Measurements from ENCODE around the gene LECT2.

LECT2 gene

GRCh38 chr5:135942202-135942771, 12.5 kb downstream of the LECT2 start:
- DNase-seq (ENCODE audit: low spot score in 2 of 2) (no peak), ATAC-seq (ENCODE audit: low read depth) (no peak)
- Mint-ChIP-seq H3K27me3 (peaks cover 5% of the 10 kb centered on the region), H3K4me1 (no peaks in the 10 kb centered on the region), H3K36me3 (no peaks in the 10 kb centered on the region), H3K27ac (no peak overlapping the region), H3K9me3 (no peaks in the 10 kb centered on the region), H3K4me3 (no peak overlapping the region)

DNA sequence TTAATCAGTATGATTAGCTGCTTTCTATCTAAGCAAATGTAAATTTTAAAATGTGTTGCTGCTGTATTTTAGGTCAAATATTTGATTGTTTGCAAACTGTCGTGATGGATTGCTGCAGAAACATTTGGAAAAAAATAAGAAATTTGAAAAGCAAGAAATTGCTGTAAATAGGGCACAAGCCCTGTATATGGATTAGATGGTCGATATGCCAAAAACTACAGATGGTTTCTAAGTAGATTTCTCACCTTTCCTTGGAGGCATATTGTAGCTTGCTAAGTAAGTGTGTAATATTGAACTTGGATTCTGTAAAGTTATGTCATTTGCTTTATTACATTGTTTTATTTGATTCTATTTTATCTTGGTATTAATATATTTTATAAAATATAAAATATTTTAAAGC, 13.1 kb downstream of the LECT2 start:
- ATAC-seq (ENCODE audit: low read depth) (no peak), DNase-seq (ENCODE audit: low spot score in 2 of 2) (no peak)
- no peak overlapping the region for H3K4me3 Mint-ChIP-seq
- no peak overlapping the region for H3K27ac Mint-ChIP-seq
- peaks cover 5% of the 10 kb centered on the region for H3K27me3 Mint-ChIP-seq
- H3K36me3 Mint-ChIP-seq: no peaks in the 10 kb centered on the region
- no peaks in the 10 kb centered on the region for H3K9me3 Mint-ChIP-seq
- H3K4me1 Mint-ChIP-seq: no peaks in the 10 kb centered on the region

- Mint-ChIP-seq H3K4me3 (no peak overlapping the region), H3K4me1 (no peaks in the 10 kb centered on the region), H3K36me3 (no peaks in the 10 kb centered on the region), H3K27ac (no peak overlapping the region), H3K27me3 (peaks cover 4% of the 10 kb centered on the region), H3K9me3 (no peaks in the 10 kb centered on the region)
- no peak for DNase-seq (ENCODE audit: low spot score in 2 of 2)
- no peak for ATAC-seq (ENCODE audit: low read depth)
These were observed 17.4 kb downstream of the LECT2 start for GRCh38 chr5:135937245-135937911.

DNA sequence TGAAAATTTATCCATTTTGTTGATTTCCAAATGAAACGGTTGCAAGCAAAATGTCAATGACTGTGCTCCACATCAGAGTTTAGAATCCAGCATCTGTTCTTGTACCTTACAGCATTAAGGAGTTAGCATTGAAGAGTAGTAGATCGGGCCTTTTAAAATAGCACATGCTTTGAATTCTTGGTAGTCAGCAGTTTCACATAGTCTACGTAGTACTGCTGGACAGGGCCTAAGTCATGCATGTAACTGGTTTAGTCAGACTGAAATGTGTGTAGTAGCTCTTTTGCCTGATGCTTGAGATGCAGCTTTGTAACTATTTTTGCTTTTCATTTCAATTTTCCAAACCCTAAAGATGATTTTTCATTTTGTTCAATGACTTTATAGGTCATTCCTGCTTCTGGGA, 19.8 kb downstream of the LECT2 start:
- Mint-ChIP-seq H3K36me3 (no peaks in the 10 kb centered on the region), H3K4me1 (no peaks in the 10 kb centered on the region), H3K9me3 (no peaks in the 10 kb centered on the region), H3K27me3 (peaks cover 9% of the 10 kb centered on the region), H3K27ac (no peak overlapping the region), H3K4me3 (no peak overlapping the region)
- DNase-seq (ENCODE audit: low spot score in 2 of 2) (no peak), ATAC-seq (ENCODE audit: low read depth) (no peak)

DNA sequence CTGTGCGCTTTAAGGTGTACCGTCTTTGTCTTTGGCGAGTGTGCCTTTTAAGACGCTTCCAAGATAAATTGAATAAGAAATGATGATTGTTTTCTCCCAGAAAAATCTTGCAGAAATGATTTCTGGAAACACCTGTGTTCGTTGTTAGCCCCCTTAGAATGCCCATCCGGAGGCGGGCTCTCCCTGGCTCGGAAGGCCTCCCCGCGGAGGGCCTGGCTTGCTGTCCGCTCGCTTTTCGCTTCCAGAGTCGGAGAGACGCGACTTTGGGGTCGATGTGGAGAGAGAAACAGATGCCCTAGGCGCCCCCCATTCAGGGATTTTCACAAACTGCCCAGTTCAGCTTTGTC, 23.9 kb downstream of the LECT2 start:
- ATAC-seq (ENCODE audit: low read depth) (no peak), DNase-seq (ENCODE audit: low spot score in 2 of 2) (no peak)
- Mint-ChIP-seq H3K27me3 (peaks cover 19% of the 10 kb centered on the region), H3K4me3 (no peak overlapping the region), H3K36me3 (no peaks in the 10 kb centered on the region), H3K9me3 (no peaks in the 10 kb centered on the region), H3K27ac (no peak overlapping the region), H3K4me1 (no peaks in the 10 kb centered on the region)

DNA sequence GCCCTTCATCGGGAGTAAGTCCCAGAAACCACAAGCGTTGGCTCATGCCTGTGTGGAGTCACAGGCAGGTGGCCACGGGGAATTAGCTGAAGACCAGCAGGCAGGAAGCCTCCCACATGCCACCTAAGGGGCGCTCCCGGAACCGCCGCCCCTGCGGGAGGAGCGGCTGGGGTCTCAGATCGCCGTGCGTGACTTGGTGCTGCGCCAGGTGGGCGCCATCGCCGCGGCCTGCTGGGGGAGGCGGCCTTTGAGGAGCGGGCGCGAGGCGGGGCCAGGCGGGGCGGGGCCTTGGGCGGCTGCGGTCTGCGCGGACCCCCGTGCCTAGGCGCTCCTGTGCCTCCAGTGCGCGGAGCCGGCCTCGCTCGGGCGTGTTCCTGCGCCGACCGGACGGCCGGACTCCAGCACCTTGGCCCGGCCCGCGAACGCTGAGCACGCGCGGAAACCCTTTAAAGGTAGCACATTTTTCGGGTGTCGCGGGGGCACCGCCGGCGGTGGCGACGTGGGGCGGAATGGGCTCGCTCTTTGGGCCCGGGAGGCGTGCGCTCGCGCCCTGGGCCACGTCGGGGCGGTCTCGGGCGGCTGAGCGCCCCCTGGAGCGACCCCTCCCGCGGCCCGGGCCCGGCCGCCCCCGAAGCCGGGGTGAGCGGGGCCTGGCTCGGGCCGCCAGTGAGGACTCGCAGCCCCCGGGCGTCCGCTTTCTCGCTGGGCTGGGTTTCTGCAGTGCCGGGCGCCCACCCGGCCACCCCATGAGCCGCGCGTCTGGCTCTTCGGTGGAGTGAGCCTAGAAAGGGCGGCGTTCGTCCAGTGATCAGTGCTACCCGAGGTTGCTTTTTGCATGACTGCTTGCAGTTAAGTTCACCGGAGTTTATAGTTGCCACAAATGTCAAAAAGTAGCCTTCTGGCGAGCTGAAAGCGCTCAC, 24.5 kb downstream of the LECT2 start:
- Mint-ChIP-seq H3K4me1 (no peaks in the 10 kb centered on the region), H3K36me3 (no peaks in the 10 kb centered on the region), H3K27me3 (peaks cover 20% of the 10 kb centered on the region), H3K4me3 (peak overlapping the region; percentile 17), H3K27ac (no peak overlapping the region), H3K9me3 (no peaks in the 10 kb centered on the region)
- DNase-seq (ENCODE audit: low spot score in 2 of 2) (no peak), ATAC-seq (ENCODE audit: low read depth) (no peak)

- H3K4me3 Mint-ChIP-seq: no peak overlapping the region
- no peak overlapping the region for H3K27ac Mint-ChIP-seq
- ATAC-seq (ENCODE audit: low read depth) (no peak), DNase-seq (ENCODE audit: low spot score in 2 of 2) (no peak)
- no peaks in the 10 kb centered on the region for H3K9me3 Mint-ChIP-seq
- H3K36me3 Mint-ChIP-seq: no peaks in the 10 kb centered on the region
- no peaks in the 10 kb centered on the region for H3K4me1 Mint-ChIP-seq
- H3K27me3 Mint-ChIP-seq: peaks cover 23% of the 10 kb centered on the region
These were observed 33.4 kb downstream of the LECT2 start for GRCh38 chr5:135921388-135921787.

DNA sequence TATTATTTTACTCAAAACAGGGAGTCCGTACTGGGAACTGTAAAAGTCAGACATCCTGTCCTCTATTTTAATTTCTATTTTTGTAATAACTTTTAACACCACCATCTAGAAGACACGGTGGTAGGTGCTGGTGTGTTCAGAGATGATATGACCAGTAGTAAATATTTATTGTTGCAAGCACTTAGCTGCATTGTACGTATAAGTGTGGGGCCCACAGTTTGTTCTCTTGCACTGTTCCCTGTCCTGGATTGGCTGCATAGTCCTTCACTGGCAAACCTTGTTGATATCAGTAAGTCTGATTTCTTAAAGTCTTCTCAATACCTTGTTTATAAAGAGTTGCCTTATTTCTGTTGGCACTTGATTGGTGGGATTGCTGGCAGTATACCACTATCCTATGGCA, 34.6 kb downstream of the LECT2 start:
- H3K4me1 Mint-ChIP-seq: no peaks in the 10 kb centered on the region
- H3K27me3 Mint-ChIP-seq: peaks cover 17% of the 10 kb centered on the region
- H3K4me3 Mint-ChIP-seq: no peak overlapping the region
- no peak overlapping the region for H3K27ac Mint-ChIP-seq
- H3K36me3 Mint-ChIP-seq: no peaks in the 10 kb centered on the region
- ATAC-seq (ENCODE audit: low read depth): no peak
- H3K9me3 Mint-ChIP-seq: no peaks in the 10 kb centered on the region
- no peak for DNase-seq (ENCODE audit: low spot score in 2 of 2)

GRCh38 chr5:135916638-135917263, 38.0 kb downstream of the LECT2 start:
- no peaks in the 10 kb centered on the region for H3K4me1 Mint-ChIP-seq
- H3K9me3 Mint-ChIP-seq: no peaks in the 10 kb centered on the region
- DNase-seq (ENCODE audit: low spot score in 2 of 2): no peak
- H3K36me3 Mint-ChIP-seq: no peaks in the 10 kb centered on the region
- no peak for ATAC-seq (ENCODE audit: low read depth)
- H3K4me3 Mint-ChIP-seq: no peak overlapping the region
- peaks cover 25% of the 10 kb centered on the region for H3K27me3 Mint-ChIP-seq
- H3K27ac Mint-ChIP-seq: no peak overlapping the region

DNA sequence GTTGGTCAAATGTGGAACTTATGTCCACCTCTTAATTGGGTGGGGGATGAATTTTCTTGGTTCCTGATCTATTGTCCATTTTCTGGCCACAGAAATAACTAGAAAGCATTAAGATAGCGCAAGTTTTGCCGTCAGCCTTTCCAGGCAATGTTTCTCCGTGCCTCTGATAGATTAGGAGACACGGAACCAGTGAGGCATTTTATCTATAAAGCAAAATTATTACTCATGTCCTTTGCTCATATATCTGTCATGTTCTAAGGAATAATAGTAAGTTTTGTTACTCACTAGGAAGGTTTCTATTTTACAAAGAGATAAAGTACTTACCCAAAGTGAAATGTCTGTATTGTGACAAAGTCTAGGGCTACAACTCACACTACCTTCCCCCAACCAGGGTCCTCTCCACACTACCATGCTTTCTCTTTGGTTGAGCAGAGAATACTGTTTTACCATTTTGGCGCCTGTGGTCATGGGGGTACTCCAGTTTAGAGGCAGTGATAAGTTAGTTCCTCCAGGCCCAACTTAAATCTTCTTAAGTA, 39.2 kb downstream of the LECT2 start:
- H3K27ac Mint-ChIP-seq: no peak overlapping the region
- no peak for DNase-seq (ENCODE audit: low spot score in 2 of 2)
- H3K4me3 Mint-ChIP-seq: no peak overlapping the region
- no peaks in the 10 kb centered on the region for H3K36me3 Mint-ChIP-seq
- H3K4me1 Mint-ChIP-seq: no peaks in the 10 kb centered on the region
- H3K27me3 Mint-ChIP-seq: peaks cover 25% of the 10 kb centered on the region
- ATAC-seq (ENCODE audit: low read depth): no peak
- H3K9me3 Mint-ChIP-seq: no peaks in the 10 kb centered on the region

DNA sequence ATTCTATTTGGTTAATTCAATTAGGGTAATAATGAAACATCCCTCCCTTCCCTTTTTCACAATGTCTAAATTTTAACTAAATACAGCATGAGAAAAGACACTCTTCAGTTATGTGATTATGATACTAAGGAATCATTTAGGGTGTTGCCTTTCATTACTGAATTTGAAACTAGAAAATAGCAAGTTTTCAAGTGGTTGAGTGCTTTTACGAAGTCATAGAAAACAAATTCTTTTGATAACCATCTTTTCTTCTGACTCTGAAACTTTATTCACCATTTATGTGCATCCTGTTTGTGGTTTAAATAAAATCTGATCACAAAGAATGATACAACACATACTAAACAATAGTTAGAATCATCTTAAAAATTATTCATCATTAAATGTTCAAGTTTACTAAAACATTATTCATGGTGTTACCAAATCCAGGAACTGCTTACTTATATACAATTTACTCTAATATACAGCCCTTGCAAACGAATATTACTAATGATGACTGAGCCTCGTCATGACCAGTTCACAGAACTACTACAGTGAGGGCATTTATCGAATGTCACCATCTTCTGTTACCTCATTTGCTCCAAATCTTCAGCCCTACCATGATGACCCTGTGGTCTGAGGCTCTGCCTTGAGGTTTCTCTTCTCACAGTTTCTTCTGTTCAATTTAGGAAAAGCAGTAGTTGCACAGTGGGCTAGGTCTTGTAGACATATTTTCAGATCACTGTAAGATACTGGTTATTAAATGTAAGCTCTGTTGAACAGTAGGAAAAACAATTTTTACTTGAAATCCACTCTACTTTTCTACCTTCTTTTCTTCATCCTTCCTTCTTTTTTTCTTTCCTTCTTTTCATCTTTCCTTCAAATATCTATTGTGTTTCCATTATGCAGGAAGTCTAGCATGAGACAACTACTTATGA, 40.8 kb downstream of the LECT2 start:
- Mint-ChIP-seq H3K36me3 (no peaks in the 10 kb centered on the region), H3K9me3 (no peaks in the 10 kb centered on the region), H3K27me3 (peaks cover 28% of the 10 kb centered on the region), H3K4me3 (no peak overlapping the region), H3K27ac (no peak overlapping the region), H3K4me1 (no peaks in the 10 kb centered on the region)
- ATAC-seq (ENCODE audit: low read depth) (no peak), DNase-seq (ENCODE audit: low spot score in 2 of 2) (no peak)

DNA sequence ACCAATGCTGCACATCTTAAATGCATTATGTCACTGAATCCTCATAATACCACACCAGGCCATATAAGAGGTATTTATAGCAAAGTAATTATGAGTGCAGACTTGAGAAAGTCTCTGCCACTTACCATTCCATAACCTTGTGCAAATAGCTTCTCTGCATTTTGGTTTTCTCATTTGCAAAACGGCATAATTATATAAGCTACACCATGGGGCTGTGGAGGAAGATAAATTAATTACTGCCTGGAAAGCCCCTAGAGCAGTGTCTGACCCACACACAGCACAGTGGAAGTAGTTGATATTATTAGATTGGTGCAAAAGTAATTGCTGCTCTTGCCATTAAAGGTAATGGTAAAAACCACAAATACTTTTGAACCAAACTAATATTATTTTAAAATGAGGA, 49.6 kb downstream of the LECT2 start:
- Mint-ChIP-seq H3K4me1 (no peaks in the 10 kb centered on the region), H3K36me3 (no peaks in the 10 kb centered on the region), H3K27me3 (peaks cover 14% of the 10 kb centered on the region), H3K9me3 (no peaks in the 10 kb centered on the region), H3K4me3 (no peak overlapping the region), H3K27ac (no peak overlapping the region)
- ATAC-seq (ENCODE audit: low read depth): no peak
- no peak for DNase-seq (ENCODE audit: low spot score in 2 of 2)

GRCh38 chr5:135901633-135902032, 53.1 kb downstream of the LECT2 start:
- Mint-ChIP-seq H3K27ac (no peak overlapping the region), H3K4me1 (no peaks in the 10 kb centered on the region), H3K9me3 (no peaks in the 10 kb centered on the region), H3K4me3 (no peak overlapping the region), H3K27me3 (peaks cover 8% of the 10 kb centered on the region), H3K36me3 (no peaks in the 10 kb centered on the region)
- ATAC-seq (ENCODE audit: low read depth) (no peak), DNase-seq (ENCODE audit: low spot score in 2 of 2) (no peak)
